ENCODE results near the gene TAF3.

The TAF3 gene

DNA sequence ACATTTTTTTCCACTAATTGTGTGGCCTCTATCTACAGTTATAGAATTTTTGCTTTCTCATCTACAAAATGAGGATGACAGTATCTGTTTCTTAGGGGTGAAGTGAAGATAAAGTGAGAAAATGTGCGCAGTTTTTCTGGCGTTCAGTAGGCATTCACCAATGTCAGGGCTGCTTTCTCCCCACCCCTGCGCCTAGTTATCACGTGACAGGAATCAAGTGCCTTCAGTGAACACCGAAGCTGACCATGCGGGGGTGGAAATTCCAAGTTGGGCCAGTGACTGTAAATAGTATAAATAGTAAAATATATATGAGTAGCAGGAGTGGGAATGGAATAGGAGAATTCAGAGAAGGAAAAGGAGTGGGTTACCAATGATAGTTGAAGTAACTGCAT, 77.4 kb downstream of the TAF3 start:
- no peak for TF ChIP-seq JUND (IDR thresholded peaks at IDR 0.05; ENCODE audit: low read depth)
- no peak for DNase-seq (ENCODE audit: low read depth in 1 of 2, low spot score in 1 of 2)
- in situ Hi-C loops (cut with HindIII; ENCODE audit: low pct_unique_long_range_greater_than_20kb, low sequenced_read_pairs), result no loop called here

DNA sequence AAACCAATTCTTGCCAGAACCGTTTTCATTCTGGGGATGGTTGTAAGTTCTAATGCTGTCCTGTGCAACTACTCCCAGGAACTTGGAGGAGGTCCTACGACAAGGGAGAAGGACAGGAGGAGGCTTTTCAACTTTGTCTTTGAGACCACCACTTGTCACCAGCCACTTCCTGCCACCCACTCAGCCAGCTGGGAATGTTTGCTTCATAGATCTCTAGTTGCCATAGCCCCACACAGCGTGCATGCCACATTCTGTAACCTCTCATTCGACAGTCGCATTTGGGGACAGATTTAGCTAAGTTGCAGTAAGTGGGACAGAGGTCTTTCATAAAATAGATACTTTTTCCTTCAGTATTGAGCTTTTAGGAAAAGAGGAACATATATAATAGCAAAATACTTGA, 78.0 kb downstream of the TAF3 start:
- no peak for TF ChIP-seq JUND (IDR thresholded peaks at IDR 0.05; ENCODE audit: low read depth)
- in situ Hi-C loops (cut with HindIII; ENCODE audit: low pct_unique_long_range_greater_than_20kb, low sequenced_read_pairs), result no loop called here
- no peak for DNase-seq (ENCODE audit: low read depth in 1 of 2, low spot score in 1 of 2)

DNA sequence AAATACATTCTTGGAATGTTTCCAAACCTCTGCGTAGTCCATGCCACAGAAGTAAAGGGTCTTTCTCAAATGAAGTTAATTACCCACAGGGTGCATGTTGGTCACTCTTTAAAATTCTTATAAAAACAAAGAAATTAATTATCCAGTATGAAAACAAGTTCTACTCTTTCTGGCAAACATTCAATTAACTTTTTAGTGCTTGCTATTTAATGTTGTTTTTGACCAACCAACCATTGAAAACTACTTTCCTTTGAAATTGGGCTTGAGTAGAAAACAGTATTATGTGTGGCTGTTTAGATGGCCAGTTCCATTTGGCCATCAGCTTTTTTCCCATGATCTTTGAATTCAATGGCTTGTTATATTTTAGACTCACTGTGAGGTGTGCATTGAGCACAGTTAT, 83.0 kb downstream of the TAF3 start:
- no peak for DNase-seq (ENCODE audit: low read depth in 1 of 2, low spot score in 1 of 2)
- in situ Hi-C loops (cut with HindIII; ENCODE audit: low pct_unique_long_range_greater_than_20kb, low sequenced_read_pairs), result no loop called here
- TF ChIP-seq JUND (IDR thresholded peaks at IDR 0.05; ENCODE audit: low read depth), result no peak

DNA sequence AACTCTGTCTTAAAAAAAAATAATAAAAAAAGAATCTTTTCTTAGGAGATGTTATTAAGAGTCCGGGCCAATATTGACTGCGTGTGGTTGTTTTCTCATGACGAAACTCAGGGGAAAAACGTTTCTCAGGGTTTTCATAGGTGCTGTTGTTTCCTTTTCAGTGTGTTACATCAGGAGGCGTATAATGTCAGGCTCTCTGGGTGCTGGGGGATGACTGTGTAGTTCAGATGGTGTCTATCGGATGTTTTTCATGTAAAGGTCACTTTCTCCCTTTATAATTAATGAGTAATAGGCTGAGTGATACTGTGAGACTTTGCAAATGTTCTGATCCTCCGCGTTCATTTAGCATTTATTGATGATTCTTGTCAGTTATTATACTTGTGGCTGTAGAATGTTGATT, 84.1 kb downstream of the TAF3 start:
- in situ Hi-C loops (cut with HindIII; ENCODE audit: low pct_unique_long_range_greater_than_20kb, low sequenced_read_pairs), result no loop called here
- TF ChIP-seq JUND (IDR thresholded peaks at IDR 0.05; ENCODE audit: low read depth), result no peak
- DNase-seq (ENCODE audit: low read depth in 1 of 2, low spot score in 1 of 2), result no peak

DNA sequence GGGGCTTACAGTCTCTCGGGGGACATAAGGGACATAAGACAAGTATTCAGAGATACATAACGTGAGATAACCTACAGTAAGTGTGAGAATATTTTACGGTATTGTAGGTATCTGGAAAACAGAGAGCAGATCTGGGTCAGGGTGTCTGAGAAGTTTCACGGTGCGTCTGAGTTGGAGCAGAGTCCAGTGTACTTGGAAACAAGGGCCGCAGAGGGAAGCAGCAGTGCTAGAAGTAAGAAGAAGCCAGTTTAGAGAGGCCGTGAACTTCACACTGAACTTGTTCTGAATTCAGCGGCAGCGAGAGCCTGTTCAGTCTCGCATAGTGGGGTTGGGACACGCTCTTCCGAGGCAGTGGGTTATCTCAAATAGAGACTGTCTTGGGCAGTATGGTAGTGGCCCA, 85.5 kb downstream of the TAF3 start:
- no peak for TF ChIP-seq JUND (IDR thresholded peaks at IDR 0.05; ENCODE audit: low read depth)
- in situ Hi-C loops (cut with HindIII; ENCODE audit: low pct_unique_long_range_greater_than_20kb, low sequenced_read_pairs), result no loop called here
- no peak for DNase-seq (ENCODE audit: low read depth in 1 of 2, low spot score in 1 of 2)

DNA sequence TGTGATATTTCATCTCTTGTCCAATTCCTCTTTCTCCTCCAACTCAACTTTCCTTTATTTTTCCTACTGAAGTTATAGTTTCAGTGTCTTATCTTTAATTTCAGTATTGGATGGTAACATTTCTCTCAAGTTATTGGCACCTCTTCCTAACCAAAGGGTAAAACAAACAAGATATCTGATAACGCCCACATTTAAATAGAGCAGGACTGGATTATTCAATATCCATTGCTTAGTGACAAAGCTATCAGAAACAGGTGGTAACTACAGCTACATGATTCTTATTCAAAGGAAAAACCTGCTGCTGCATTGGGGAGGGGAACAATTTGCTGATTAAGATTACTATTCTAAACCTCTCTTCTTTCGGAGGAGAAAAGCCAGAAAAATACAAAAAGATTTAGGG, 87.8 kb downstream of the TAF3 start:
- in situ Hi-C loops (cut with HindIII; ENCODE audit: low pct_unique_long_range_greater_than_20kb, low sequenced_read_pairs), result no loop called here
- TF ChIP-seq JUND (IDR thresholded peaks at IDR 0.05; ENCODE audit: low read depth), result no peak
- no peak for DNase-seq (ENCODE audit: low read depth in 1 of 2, low spot score in 1 of 2)

DNA sequence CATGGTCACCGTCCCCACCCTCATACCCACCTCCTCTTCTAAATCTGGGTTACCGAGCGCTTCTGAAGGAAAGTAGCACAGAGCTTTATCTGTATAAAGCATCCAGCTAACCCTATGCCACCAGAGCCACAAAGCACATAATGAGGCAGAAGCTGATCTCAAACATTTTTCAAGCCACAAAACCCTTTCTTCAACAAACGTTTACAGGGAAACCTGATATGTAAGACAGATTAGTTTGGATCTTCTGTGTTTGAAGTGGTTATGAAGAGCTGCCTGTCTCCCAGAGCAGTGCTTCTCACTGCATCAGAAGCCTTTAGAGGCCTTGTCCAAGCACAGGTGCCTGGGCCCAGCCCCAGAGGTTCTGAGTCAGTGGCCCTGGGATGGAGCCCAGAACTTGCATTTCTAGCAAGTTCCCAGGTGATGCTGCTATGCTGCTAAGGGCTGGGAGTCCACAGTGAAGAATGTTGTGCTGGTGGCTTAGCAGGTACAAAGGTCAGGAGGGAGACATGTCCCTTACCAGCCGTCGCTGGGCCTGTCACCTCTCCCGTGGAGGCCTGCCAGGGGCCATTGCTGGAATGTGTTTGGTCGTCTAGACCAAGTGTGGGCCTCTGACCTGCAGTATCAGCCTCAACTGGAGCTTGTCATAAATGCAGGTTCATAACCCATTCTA, 90.4 kb downstream of the TAF3 start:
- DNase-seq (ENCODE audit: low read depth in 1 of 2, low spot score in 1 of 2), result no peak
- no peak for TF ChIP-seq JUND (IDR thresholded peaks at IDR 0.05; ENCODE audit: low read depth)
- in situ Hi-C loops (cut with HindIII; ENCODE audit: low pct_unique_long_range_greater_than_20kb, low sequenced_read_pairs), result no loop called here

DNA sequence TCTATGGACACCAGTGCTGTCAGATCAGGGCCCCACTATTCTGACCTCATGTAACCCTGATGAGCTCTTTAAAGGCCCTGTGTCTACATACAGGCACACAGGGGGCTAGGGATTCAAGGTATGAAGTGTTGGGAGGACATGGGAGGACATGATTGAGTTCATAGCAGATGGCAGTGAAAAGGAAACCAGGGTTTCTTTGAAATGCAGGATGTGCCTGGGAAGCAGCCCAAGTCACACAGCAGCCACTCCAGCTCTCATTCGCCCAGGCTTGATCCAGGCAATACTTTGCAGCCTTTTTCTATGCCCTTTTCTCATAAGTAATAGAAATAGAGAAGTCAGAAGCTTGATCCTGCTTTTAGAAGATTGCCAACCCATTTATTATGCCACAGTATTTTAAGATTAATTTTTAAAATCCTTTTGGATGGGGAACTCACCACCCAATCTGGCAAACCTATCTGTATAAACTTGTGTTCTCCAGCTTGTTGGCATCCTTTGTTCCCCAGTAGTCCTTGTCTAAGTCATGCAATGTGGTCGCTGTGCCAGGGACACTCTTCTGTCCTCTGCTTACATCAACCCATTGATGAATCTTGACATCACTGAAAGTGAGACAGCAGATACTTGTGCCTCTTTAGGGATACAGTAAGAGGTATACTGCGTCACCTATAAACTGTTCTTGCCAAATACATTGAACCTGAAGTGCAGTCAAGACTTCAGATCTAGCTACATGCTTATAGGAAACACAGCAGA, 95.0 kb downstream of the TAF3 start:
- no peak for TF ChIP-seq JUND (IDR thresholded peaks at IDR 0.05; ENCODE audit: low read depth)
- no peak for DNase-seq (ENCODE audit: low read depth in 1 of 2, low spot score in 1 of 2)
- in situ Hi-C loops (cut with HindIII; ENCODE audit: low pct_unique_long_range_greater_than_20kb, low sequenced_read_pairs), result no loop called here

DNA sequence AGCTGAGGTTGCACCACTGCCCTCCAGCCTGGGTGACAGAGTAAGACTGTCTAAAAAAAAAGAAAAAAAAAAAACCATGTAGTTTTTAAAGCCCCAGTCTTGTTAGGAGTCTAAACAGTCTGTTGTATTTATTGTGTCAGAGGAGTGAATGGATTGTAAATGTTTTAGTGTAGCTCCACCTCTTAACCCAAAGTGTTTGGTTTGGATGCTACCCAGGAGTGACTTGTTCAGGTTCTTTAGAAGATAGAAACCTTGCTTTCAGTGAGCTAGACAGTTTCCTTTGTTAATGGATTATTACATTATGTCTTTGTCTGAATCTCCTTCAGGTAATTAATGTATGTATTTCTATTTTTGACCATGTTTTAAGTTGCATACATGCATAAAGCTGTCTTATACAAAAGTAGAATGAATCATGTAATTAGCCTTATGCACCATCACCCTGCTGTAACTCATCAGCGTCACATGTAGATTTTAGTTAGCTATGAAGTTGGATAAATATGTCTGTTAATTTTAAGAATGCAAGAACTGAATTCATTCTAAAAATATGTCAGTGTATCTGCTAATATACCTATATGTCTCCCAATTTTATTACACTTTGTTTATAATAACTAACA, 97.7 kb downstream of the TAF3 start:
- no peak for TF ChIP-seq JUND (IDR thresholded peaks at IDR 0.05; ENCODE audit: low read depth)
- in situ Hi-C loops (cut with HindIII; ENCODE audit: low pct_unique_long_range_greater_than_20kb, low sequenced_read_pairs), result no loop called here
- peak; percentile 26 to 72 for DNase-seq (ENCODE audit: low read depth in 1 of 2, low spot score in 1 of 2)

DNA sequence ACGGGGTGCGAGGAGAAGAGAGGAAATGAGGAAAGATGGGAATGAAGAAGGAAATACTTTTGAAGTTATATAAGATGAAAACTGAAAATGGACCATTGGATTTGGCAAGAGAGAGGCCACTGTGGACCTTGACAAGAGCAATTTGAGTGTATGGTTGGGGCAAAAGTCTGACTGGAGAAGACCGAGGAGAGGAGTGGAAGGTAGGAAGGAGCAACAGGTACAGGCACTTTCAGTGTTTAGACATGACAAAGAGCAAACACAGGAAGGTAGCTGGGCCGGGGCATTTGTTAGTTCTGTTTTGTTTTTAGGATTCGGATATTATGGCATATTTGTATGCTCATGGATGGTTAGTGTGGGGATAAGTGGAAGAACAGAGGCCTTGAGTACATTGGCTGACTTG, 99.4 kb downstream of the TAF3 start:
- no peak for TF ChIP-seq JUND (IDR thresholded peaks at IDR 0.05; ENCODE audit: low read depth)
- in situ Hi-C loops (cut with HindIII; ENCODE audit: low pct_unique_long_range_greater_than_20kb, low sequenced_read_pairs), result no loop called here
- DNase-seq (ENCODE audit: low read depth in 1 of 2, low spot score in 1 of 2), result no peak

DNA sequence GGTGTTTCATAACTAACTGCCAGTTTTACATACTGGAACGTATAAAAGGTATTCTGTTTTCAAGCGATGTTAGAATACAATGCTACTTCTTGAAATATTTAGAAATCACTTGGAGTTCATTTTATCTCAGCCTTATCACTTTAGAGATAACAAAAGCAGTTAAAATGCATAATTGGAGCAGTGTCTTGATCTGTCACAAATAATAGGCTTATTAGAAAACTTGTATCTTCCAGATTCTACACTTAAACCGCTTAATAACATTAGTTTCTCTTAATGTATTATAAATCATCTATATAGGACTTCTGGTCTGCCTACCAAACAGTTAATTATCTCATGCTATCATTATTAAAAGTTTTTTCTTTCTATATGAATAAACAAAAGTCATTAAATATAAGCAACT, 104.4 kb downstream of the TAF3 start:
- no peak for DNase-seq (ENCODE audit: low read depth in 1 of 2, low spot score in 1 of 2)
- TF ChIP-seq JUND (IDR thresholded peaks at IDR 0.05; ENCODE audit: low read depth), result no peak
- in situ Hi-C loops (cut with HindIII; ENCODE audit: low pct_unique_long_range_greater_than_20kb, low sequenced_read_pairs), result no loop called here

DNA sequence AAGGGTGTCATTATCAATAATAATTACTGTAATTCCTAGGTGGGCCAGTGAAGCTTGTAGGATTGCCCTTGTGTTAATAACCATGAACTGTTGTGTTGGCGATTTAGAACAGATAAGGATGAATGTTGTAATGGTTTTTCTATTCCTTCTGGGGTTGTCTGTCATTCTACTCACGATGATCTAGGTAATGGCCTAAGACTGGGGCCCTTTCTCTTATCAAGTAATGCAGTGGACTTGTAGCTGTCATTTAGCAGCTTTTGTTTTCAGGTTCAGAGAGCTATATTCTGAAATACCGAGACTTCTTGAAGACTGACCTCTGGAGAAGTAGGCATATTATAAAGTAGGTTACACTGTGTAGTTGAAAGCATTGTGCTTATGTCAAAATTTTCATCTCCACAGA, 110.2 kb downstream of the TAF3 start:
- no peak for TF ChIP-seq JUND (IDR thresholded peaks at IDR 0.05; ENCODE audit: low read depth)
- in situ Hi-C loops (cut with HindIII; ENCODE audit: low pct_unique_long_range_greater_than_20kb, low sequenced_read_pairs), result no loop called here

DNA sequence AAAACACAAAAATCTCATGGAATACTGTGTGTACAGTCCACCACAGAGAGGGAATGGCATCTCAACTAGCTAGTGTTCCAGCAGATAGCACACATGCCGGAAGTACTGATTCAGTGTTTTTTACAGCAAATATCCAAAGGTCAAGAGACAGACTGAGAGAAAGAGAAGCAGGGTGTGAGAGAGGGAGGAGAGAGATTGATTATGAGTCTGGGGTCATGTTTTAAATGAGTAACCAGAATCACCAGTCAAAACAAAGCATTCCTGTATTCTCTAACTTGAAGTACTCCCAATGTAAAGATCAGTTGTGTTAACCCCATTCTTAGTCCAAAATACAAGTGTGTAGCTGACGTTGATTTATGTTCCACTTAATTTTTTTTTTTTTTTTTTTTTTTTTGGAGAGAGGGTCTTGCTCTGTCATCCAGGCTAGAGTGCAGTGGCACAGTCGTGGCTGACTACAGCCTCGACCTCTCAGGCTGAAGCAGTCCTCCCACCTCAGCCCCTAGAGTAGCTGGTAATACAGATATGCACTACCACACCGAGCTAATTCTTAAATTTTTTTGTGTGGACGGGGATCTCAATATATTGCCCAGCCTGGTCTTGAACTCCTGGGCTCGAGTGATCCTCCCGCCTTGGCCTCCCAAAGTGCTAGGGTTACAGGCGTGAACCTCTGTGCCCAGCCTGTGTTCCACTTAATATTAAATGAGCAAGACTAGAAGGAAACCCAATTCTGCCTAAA, 114.2 kb downstream of the TAF3 start:
- no peak for TF ChIP-seq JUND (IDR thresholded peaks at IDR 0.05; ENCODE audit: low read depth)
- no peak for DNase-seq (ENCODE audit: low read depth in 1 of 2, low spot score in 1 of 2)
- in situ Hi-C loops (cut with HindIII; ENCODE audit: low pct_unique_long_range_greater_than_20kb, low sequenced_read_pairs), result no loop called here

More for the DNA sequence above, 110.2 kb downstream of the TAF3 start:
- DNase-seq (ENCODE audit: low read depth in 1 of 2, low spot score in 1 of 2), result no peak

Measured in T47D (cell line).